CD14-positive monocyte (primary cell): ENCODE results near the gene BTN3A1. TPM values are rescaled to one million over a fixed set of nuclear protein-coding genes. Genes with fewer than 3 reads are reported as not detected.
A peak's percentile ranks its signal among the peaks of the same experiment; 100 is the strongest.

Source experiments
- DNase-seq, 3 donors: peaks; one replicate each; pipeline ENCODE4 v3.0.0-alpha.2; 2011 to 2022
- H2AFZ ChIP-seq: 2 replicates; pipeline ENCODE4 v1.6.0; 2012; ENCODE audit warnings: mild to moderate bottlenecking, low read depth, low read length, inconsistent platforms; ENCODE audit not compliant: insufficient read depth, poor library complexity, severe bottlenecking
- H3K27ac ChIP-seq, 2 donors: 1 replicate in 1 of 2; 2 replicates in 1 of 2; pipeline ENCODE4 v1.5.1; 2012 to 2013; ENCODE audit warnings: low read length in 2 of 2, control low read depth in 1 of 2, inconsistent platforms in 1 of 2, low read depth in 1 of 2, mild to moderate bottlenecking in 1 of 2
- H3K27me3 ChIP-seq, 2 donors: one replicate each; pipeline versions ENCODE4 v1.6.0 to v1.6.1; 2011 to 2013; ENCODE audit warnings: low read length in 2 of 2; ENCODE audit not compliant: control insufficient read depth in 2 of 2, insufficient read depth in 2 of 2
- H3K36me3 ChIP-seq, 2 donors: replicated peaks in 1 of 2; 1 replicate in 1 of 2; 2 replicates in 1 of 2; pipeline versions ENCODE4 v1.5.1 to v1.6.1; 2012 to 2013; ENCODE audit warnings: low read length in 2 of 2, control low read depth in 1 of 2, inconsistent platforms in 1 of 2, mild to moderate bottlenecking in 1 of 2; ENCODE audit not compliant: insufficient read depth in 2 of 2, control insufficient read depth in 1 of 2
- H3K4me1 ChIP-seq, 2 donors: 1 replicate in 1 of 2; 2 replicates in 1 of 2; pipeline versions ENCODE4 v1.5.1 to v1.6.1; 2012 to 2013; ENCODE audit warnings: low read length in 2 of 2, control low read depth in 1 of 2, inconsistent platforms in 1 of 2, mild to moderate bottlenecking in 1 of 2, moderate library complexity in 1 of 2; ENCODE audit not compliant: insufficient read depth in 2 of 2, control insufficient read depth in 1 of 2
- H3K4me2 ChIP-seq: replicated peaks from 2 replicates; pipeline ENCODE3; 2012; ENCODE audit warnings: low read length, moderate library complexity, mild to moderate bottlenecking; ENCODE audit not compliant: poor library complexity, severe bottlenecking; ENCODE audit errors: extremely low read depth
- H3K4me3 ChIP-seq, 3 experiments: fragments of 200-600 bp in 1 of 3; sonication (generic) in 1 of 3; replicated peaks in 1 of 3; 1 replicate in 2 of 3; 2 replicates in 1 of 3; pipeline ENCODE4 v1.5.1; 2011 to 2013; ENCODE audit warnings: low read length in 3 of 3, mild to moderate bottlenecking in 3 of 3, control low read depth in 2 of 3, low read depth in 2 of 3, inconsistent platforms in 1 of 3, moderate library complexity in 1 of 3
- H3K79me2 ChIP-seq: 2 replicates; pipeline ENCODE4 v1.6.0; 2012; ENCODE audit warnings: mild to moderate bottlenecking, control low read depth, inconsistent platforms, low read length, moderate library complexity; ENCODE audit not compliant: insufficient read depth
- H3K9ac ChIP-seq: 2 replicates; pipeline ENCODE4 v1.6.0; 2017; ENCODE audit warnings: low read length, mild to moderate bottlenecking; ENCODE audit not compliant: insufficient read depth, poor library complexity, severe bottlenecking
- H3K9me3 ChIP-seq, 2 donors: replicated peaks in 1 of 2; 1 replicate in 1 of 2; 2 replicates in 1 of 2; pipeline versions ENCODE4 v1.5.1 to v1.6.1; 2012 to 2013; ENCODE audit warnings: low read length in 2 of 2, control low read depth in 1 of 2; ENCODE audit not compliant: control insufficient read depth in 1 of 2, insufficient read depth in 1 of 2
- H4K20me1 ChIP-seq: 2 replicates; pipeline ENCODE4 v1.6.0; 2012; ENCODE audit warnings: mild to moderate bottlenecking, low read length, control low read depth, moderate library complexity; ENCODE audit not compliant: insufficient read depth
- H3K27ac Mint-ChIP-seq, 7 donors: one replicate each; pipeline ENCODE4 v1.8.0; 2020; ENCODE audit warnings: mild to moderate bottlenecking in 7 of 7, mixed read lengths in 7 of 7, moderate library complexity in 6 of 7, inconsistent platforms in 2 of 7
- H3K27me3 Mint-ChIP-seq, 3 donors: one replicate each; pipeline ENCODE4 v1.8.0; 2021 to 2022; ENCODE audit warnings: low read depth in 3 of 3, mild to moderate bottlenecking in 3 of 3, mixed read lengths in 3 of 3, moderate library complexity in 3 of 3, inconsistent platforms in 1 of 3
- H3K36me3 Mint-ChIP-seq, 2 donors: one replicate each; pipeline ENCODE4 v1.8.0; 2020; ENCODE audit warnings: mixed read lengths in 2 of 2, inconsistent platforms in 1 of 2, mild to moderate bottlenecking in 1 of 2
- H3K4me1 Mint-ChIP-seq: one replicate; pipeline ENCODE4 v1.8.0; 2020; ENCODE audit warnings: mild to moderate bottlenecking, mixed read lengths
- H3K4me3 Mint-ChIP-seq, 2 donors: one replicate each; pipeline ENCODE4 v1.8.0; 2020; ENCODE audit warnings: mild to moderate bottlenecking in 2 of 2, mixed read lengths in 2 of 2, moderate library complexity in 1 of 2
- H3K9me3 Mint-ChIP-seq, 7 donors: one replicate each; pipeline ENCODE4 v1.8.0; 2020 to 2022; ENCODE audit warnings: mixed read lengths in 7 of 7, mild to moderate bottlenecking in 6 of 7, moderate library complexity in 6 of 7, inconsistent platforms in 2 of 7
- CTCF ChIP-seq: fragments of 200-600 bp; IDR thresholded peaks from one replicate; pipeline ENCODE4 v1.8.0; 2022; ENCODE audit warnings: antibody characterized with exemption, mild to moderate bottlenecking
- WGBS: methylation state at CpG from one replicate; pipeline ENCODE4 v1.1.5; 2013; ENCODE audit warnings: missing lambda C conversion rate; ENCODE audit not compliant: insufficient coverage; 5-methylcytosine and 5-hydroxymethylcytosine counted together
- intact Hi-C, 2 donors: fragments of 100-400 bp; cut with micrococcal nuclease; formaldehyde crosslinking; loops; one replicate each; pipeline versions ENCODE4 v1.15.0 to v1.15.1; 2023
- polyA plus RNA-seq, 3 donors: library from polyadenylated mRNA; depleted of rRNA in 1 of 3; unstranded in 2 of 3; stranded (reverse) in 1 of 3; fragments of 300-500 nt in 2 of 3; fragments of >200 nt in 1 of 3; fragmentation: Illumina TruSeq in 2 of 3; gene quantifications; 1 replicate in 2 of 3; 2 replicates in 1 of 3; pipeline ENCODE4 v1.2.3, GENCODE V29; 2012 to 2021

The BTN3A1 gene
- polyA plus RNA-seq, 3 donors, result 19.7 to 114 (median 25.1) TPM

- peak in 1 of 3 donors; percentile 28 for DNase-seq
- H3K9ac ChIP-seq, result no peak overlapping the region
- H2AFZ ChIP-seq, result no peak overlapping the region
- Mint-ChIP-seq H3K9me3 (peaks cover 0 to under 1% (median 0%) of the 10 kb centered on the region in 7 donors), H3K4me1 (peaks cover 42% of the 10 kb centered on the region), H3K36me3 (peaks cover 33 to 41% of the 10 kb centered on the region in 2 donors), H3K27me3 (peaks cover 0 to 2% (median 1%) of the 10 kb centered on the region in 3 donors), H3K4me3 (no peak overlapping the region), H3K27ac (no peak overlapping the region)
- no peak overlapping the region for H3K27ac ChIP-seq
- no peak overlapping the region for H3K4me3 ChIP-seq
- WGBS, result 100% methylated on average over 1 of the region's 1 CpG
- peaks cover 28 to 30% of the 10 kb centered on the region in 2 donors for H3K4me1 ChIP-seq
- TF ChIP-seq CTCF, result no peak
- no peak overlapping the region for H3K4me2 ChIP-seq
- intact Hi-C loops, result no loop called here
- peaks cover 2% of the 10 kb centered on the region for H4K20me1 ChIP-seq
- H3K27me3 ChIP-seq, result no peaks in the 10 kb centered on the region
- H3K9me3 ChIP-seq, result no peaks in the 10 kb centered on the region
- H3K36me3 ChIP-seq, result peaks cover 12 to 21% of the 10 kb centered on the region in 2 donors
- no peaks in the 10 kb centered on the region for H3K79me2 ChIP-seq
Observed at GRCh38 chr6:26394289-26394688, 7.8 kb upstream of the BTN3A1 start.

GRCh38 chr6:26398555-26398954 lies 3.5 kb upstream of the BTN3A1 start:
- no peak overlapping the region for H3K4me3 Mint-ChIP-seq
- Histone ChIP-seq H4K20me1 (no peaks in the 10 kb centered on the region), H3K36me3 (no peaks in the 10 kb centered on the region), H3K4me3 (no peak overlapping the region), H3K27ac (no peak overlapping the region), H3K9me3 (no peaks in the 10 kb centered on the region), H2AFZ (no peak overlapping the region), H3K4me2 (no peak overlapping the region), H3K9ac (no peak overlapping the region), H3K79me2 (peaks cover 15% of the 10 kb centered on the region), H3K4me1 (peaks cover 21 to 28% of the 10 kb centered on the region in 2 donors), H3K27me3 (no peaks in the 10 kb centered on the region)
- no peak overlapping the region for H3K27ac Mint-ChIP-seq
- DNase-seq, result no peak
- peaks cover 0 to 9% of the 10 kb centered on the region in 2 donors for H3K36me3 Mint-ChIP-seq
- H3K27me3 Mint-ChIP-seq, result peaks cover 0 to 2% (median 0%) of the 10 kb centered on the region in 3 donors
- intact Hi-C loops, result no loop called here
- H3K4me1 Mint-ChIP-seq, result peaks cover 36% of the 10 kb centered on the region
- H3K9me3 Mint-ChIP-seq, result no peaks in the 10 kb centered on the region
- TF ChIP-seq CTCF, result no peak
- WGBS, result no CpG with 5 or more reads among the region's 1 CpG
